ENCODE measurements around the gene POLA1.
A peak's percentile ranks its signal among the peaks of the same experiment; 100 is the strongest.

POLA1 gene

GRCh38 chrX:24661292-24661691 is 32.4 kb upstream of the POLA1 start:
- Histone ChIP-seq H3K4me1 (ENCODE audit: control insufficient read depth, low read depth, low read length) (peaks cover 14% of the 10 kb centered on the region), H3K9ac (ENCODE audit: low read length) (no peak overlapping the region), H3K27ac (ENCODE audit: low read length) (no peak overlapping the region), H3K36me3 (ENCODE audit: control insufficient read depth, low read depth, low read length) (no peaks in the 10 kb centered on the region), H3K4me3 (ENCODE audit: low read length) (no peak overlapping the region), H3K9me3 (ENCODE audit: control insufficient read depth, low read depth, low read length) (no peaks in the 10 kb centered on the region), H3K27me3 (ENCODE audit: control insufficient read depth, insufficient read depth, low read length) (no peaks in the 10 kb centered on the region)

GRCh38 chrX:24662352-24662751 is 31.4 kb upstream of the POLA1 start:
- H3K27ac ChIP-seq (ENCODE audit: low read length) = no peak overlapping the region
- no peaks in the 10 kb centered on the region for H3K27me3 ChIP-seq (ENCODE audit: control insufficient read depth, insufficient read depth, low read length)
- H3K4me1 ChIP-seq (ENCODE audit: control insufficient read depth, low read depth, low read length) = peaks cover 14% of the 10 kb centered on the region
- no peaks in the 10 kb centered on the region for H3K9me3 ChIP-seq (ENCODE audit: control insufficient read depth, low read depth, low read length)
- no peak overlapping the region for H3K4me3 ChIP-seq (ENCODE audit: low read length)
- H3K36me3 ChIP-seq (ENCODE audit: control insufficient read depth, low read depth, low read length) = no peaks in the 10 kb centered on the region
- no peak overlapping the region for H3K9ac ChIP-seq (ENCODE audit: low read length)

GRCh38 chrX:24668111-24668510 is 25.6 kb upstream of the POLA1 start:
- Histone ChIP-seq H3K36me3 (ENCODE audit: control insufficient read depth, low read depth, low read length) (no peaks in the 10 kb centered on the region), H3K9me3 (ENCODE audit: control insufficient read depth, low read depth, low read length) (no peaks in the 10 kb centered on the region), H3K4me3 (ENCODE audit: low read length) (no peak overlapping the region), H3K9ac (ENCODE audit: low read length) (no peak overlapping the region), H3K27me3 (ENCODE audit: control insufficient read depth, insufficient read depth, low read length) (no peaks in the 10 kb centered on the region), H3K4me1 (ENCODE audit: control insufficient read depth, low read depth, low read length) (peaks cover 10% of the 10 kb centered on the region), H3K27ac (ENCODE audit: low read length) (no peak overlapping the region)

- Histone ChIP-seq H3K4me1 (ENCODE audit: control insufficient read depth, low read depth, low read length) (peaks cover 17% of the 10 kb centered on the region), H3K9me3 (ENCODE audit: control insufficient read depth, low read depth, low read length) (no peaks in the 10 kb centered on the region), H3K36me3 (ENCODE audit: control insufficient read depth, low read depth, low read length) (no peaks in the 10 kb centered on the region), H3K9ac (ENCODE audit: low read length) (no peak overlapping the region), H3K4me3 (ENCODE audit: low read length) (no peak overlapping the region), H3K27me3 (ENCODE audit: control insufficient read depth, insufficient read depth, low read length) (no peaks in the 10 kb centered on the region), H3K27ac (ENCODE audit: low read length) (no peak overlapping the region)
Measured at GRCh38 chrX:24672701-24673190, 21.0 kb upstream of the POLA1 start.

GRCh38 chrX:24673424-24673823 is 20.3 kb upstream of the POLA1 start:
- H3K27ac ChIP-seq (ENCODE audit: low read length) = no peak overlapping the region
- H3K4me1 ChIP-seq (ENCODE audit: control insufficient read depth, low read depth, low read length) = peaks cover 17% of the 10 kb centered on the region
- H3K27me3 ChIP-seq (ENCODE audit: control insufficient read depth, insufficient read depth, low read length) = no peaks in the 10 kb centered on the region
- no peak overlapping the region for H3K9ac ChIP-seq (ENCODE audit: low read length)
- no peaks in the 10 kb centered on the region for H3K36me3 ChIP-seq (ENCODE audit: control insufficient read depth, low read depth, low read length)
- no peaks in the 10 kb centered on the region for H3K9me3 ChIP-seq (ENCODE audit: control insufficient read depth, low read depth, low read length)
- no peak overlapping the region for H3K4me3 ChIP-seq (ENCODE audit: low read length)

- H3K4me3 ChIP-seq (ENCODE audit: low read length) = no peak overlapping the region
- H3K27ac ChIP-seq (ENCODE audit: low read length) = no peak overlapping the region
- H3K36me3 ChIP-seq (ENCODE audit: control insufficient read depth, low read depth, low read length) = no peaks in the 10 kb centered on the region
- H3K9ac ChIP-seq (ENCODE audit: low read length) = no peak overlapping the region
- no peaks in the 10 kb centered on the region for H3K9me3 ChIP-seq (ENCODE audit: control insufficient read depth, low read depth, low read length)
- no peaks in the 10 kb centered on the region for H3K27me3 ChIP-seq (ENCODE audit: control insufficient read depth, insufficient read depth, low read length)
- peaks cover 17% of the 10 kb centered on the region for H3K4me1 ChIP-seq (ENCODE audit: control insufficient read depth, low read depth, low read length)
Measured at GRCh38 chrX:24676403-24677024, 17.2 kb upstream of the POLA1 start.

GRCh38 chrX:24682739-24683432 is 10.8 kb upstream of the POLA1 start:
- Histone ChIP-seq H3K27me3 (ENCODE audit: control insufficient read depth, insufficient read depth, low read length) (no peaks in the 10 kb centered on the region), H3K36me3 (ENCODE audit: control insufficient read depth, low read depth, low read length) (no peaks in the 10 kb centered on the region), H3K9me3 (ENCODE audit: control insufficient read depth, low read depth, low read length) (no peaks in the 10 kb centered on the region), H3K4me3 (ENCODE audit: low read length) (no peak overlapping the region), H3K27ac (ENCODE audit: low read length) (no peak overlapping the region), H3K4me1 (ENCODE audit: control insufficient read depth, low read depth, low read length) (no peaks in the 10 kb centered on the region), H3K9ac (ENCODE audit: low read length) (no peak overlapping the region)

GRCh38 chrX:24684048-24684447 is 9.7 kb upstream of the POLA1 start:
- Histone ChIP-seq H3K27me3 (ENCODE audit: control insufficient read depth, insufficient read depth, low read length) (no peaks in the 10 kb centered on the region), H3K9ac (ENCODE audit: low read length) (no peak overlapping the region), H3K36me3 (ENCODE audit: control insufficient read depth, low read depth, low read length) (no peaks in the 10 kb centered on the region), H3K4me1 (ENCODE audit: control insufficient read depth, low read depth, low read length) (no peaks in the 10 kb centered on the region), H3K27ac (ENCODE audit: low read length) (no peak overlapping the region), H3K9me3 (ENCODE audit: control insufficient read depth, low read depth, low read length) (no peaks in the 10 kb centered on the region), H3K4me3 (ENCODE audit: low read length) (no peak overlapping the region)

- no peak overlapping the region for H3K27ac ChIP-seq (ENCODE audit: low read length)
Measured at GRCh38 chrX:24692305-24692704, 1.4 kb upstream of the POLA1 start.

GRCh38 chrX:24694825-24695224 is 1.1 kb downstream of the POLA1 start:
- Histone ChIP-seq H3K9me3 (ENCODE audit: control insufficient read depth, low read depth, low read length) (no peaks in the 10 kb centered on the region), H3K9ac (ENCODE audit: low read length) (peak overlapping the region; percentile 98), H3K27me3 (ENCODE audit: control insufficient read depth, insufficient read depth, low read length) (no peaks in the 10 kb centered on the region), H3K27ac (ENCODE audit: low read length) (no peak overlapping the region), H3K4me1 (ENCODE audit: control insufficient read depth, low read depth, low read length) (peaks cover 16% of the 10 kb centered on the region), H3K36me3 (ENCODE audit: control insufficient read depth, low read depth, low read length) (peaks cover 19% of the 10 kb centered on the region), H3K4me3 (ENCODE audit: low read length) (peak overlapping the region; percentile 99)

More at GRCh38 chrX:24692305-24692704, 1.4 kb upstream of the POLA1 start:
- Histone ChIP-seq H3K27me3 (ENCODE audit: control insufficient read depth, insufficient read depth, low read length) (no peaks in the 10 kb centered on the region), H3K36me3 (ENCODE audit: control insufficient read depth, low read depth, low read length) (peaks cover 13% of the 10 kb centered on the region), H3K9me3 (ENCODE audit: control insufficient read depth, low read depth, low read length) (no peaks in the 10 kb centered on the region), H3K9ac (ENCODE audit: low read length) (no peak overlapping the region), H3K4me1 (ENCODE audit: control insufficient read depth, low read depth, low read length) (peaks cover 16% of the 10 kb centered on the region), H3K4me3 (ENCODE audit: low read length) (peak overlapping the region; percentile 99)

GRCh38 chrX:24696294-24696693 is 2.6 kb downstream of the POLA1 start:
- no peak overlapping the region for H3K9ac ChIP-seq (ENCODE audit: low read length)
- peaks cover 16% of the 10 kb centered on the region for H3K4me1 ChIP-seq (ENCODE audit: control insufficient read depth, low read depth, low read length)
- no peak overlapping the region for H3K27ac ChIP-seq (ENCODE audit: low read length)
- no peak overlapping the region for H3K4me3 ChIP-seq (ENCODE audit: low read length)
- no peaks in the 10 kb centered on the region for H3K27me3 ChIP-seq (ENCODE audit: control insufficient read depth, insufficient read depth, low read length)
- no peaks in the 10 kb centered on the region for H3K9me3 ChIP-seq (ENCODE audit: control insufficient read depth, low read depth, low read length)
- H3K36me3 ChIP-seq (ENCODE audit: control insufficient read depth, low read depth, low read length) = peaks cover 33% of the 10 kb centered on the region

Data from iPS-18a (cell line).